MCF 10A (cell line): Measurements from ENCODE around the gene EXOC3. TPM values are rescaled to one million over a fixed set of nuclear protein-coding genes. Genes with fewer than 3 reads are reported as not detected.

ENCODE experiments used
- BruUV-seq: library from RNA; stranded (reverse); fragments of 400-500 nt; replicated peaks from 2 replicates; lab custom pipeline; 2021; lab: Mats Ljungman, UMichigan
- CTCF ChIA-PET: fragments of 300-600 bp; sonication (Branson Sonifier 250); formaldehyde crosslinking; extraction: SDS; loops from one replicate; lab custom pipeline; 2021; ENCODE audit warnings: antibody characterized with exemption, inconsistent platforms; lab: Yijun Ruan, JAX
- POLR2A ChIA-PET: fragments of 300-600, 350-650 bp; sonication (Branson Sonifier 250); formaldehyde crosslinking; extraction: SDS; loops from one replicate; lab custom pipeline; 2020; ENCODE audit warnings: antibody characterized with exemption, inconsistent platforms; lab: Yijun Ruan, JAX
- DNase-seq: peaks from one replicate; pipeline ENCODE4 v3.0.0-alpha.2; 2018; ENCODE audit not compliant: unreplicated experiment
- H3K27ac Mint-ChIP-seq: one replicate; pipeline ENCODE4 v1.8.0; 2022; ENCODE audit warnings: mild to moderate bottlenecking, low read depth, mixed read lengths; ENCODE audit not compliant: unreplicated experiment
- H3K27me3 Mint-ChIP-seq: one replicate; pipeline ENCODE4 v1.8.0; 2022; ENCODE audit warnings: mixed read lengths; ENCODE audit not compliant: insufficient read depth, unreplicated experiment
- H3K36me3 Mint-ChIP-seq: one replicate; pipeline ENCODE4 v1.8.0; 2022; ENCODE audit warnings: mild to moderate bottlenecking, moderate library complexity, mixed read lengths; ENCODE audit not compliant: insufficient read depth, unreplicated experiment
- H3K4me1 Mint-ChIP-seq: one replicate; pipeline ENCODE4 v1.8.0; 2022; ENCODE audit warnings: mixed read lengths; ENCODE audit not compliant: insufficient read depth, unreplicated experiment
- H3K4me3 Mint-ChIP-seq: one replicate; pipeline ENCODE4 v1.8.0; 2022; ENCODE audit warnings: mild to moderate bottlenecking, moderate library complexity, mixed read lengths; ENCODE audit not compliant: unreplicated experiment
- H3K9me3 Mint-ChIP-seq: one replicate; pipeline ENCODE4 v1.8.0; 2022; ENCODE audit warnings: mixed read lengths; ENCODE audit not compliant: unreplicated experiment
- CTCF ChIP-seq: fragments of 200-600 bp; IDR thresholded peaks from one replicate; pipeline ENCODE4 v1.8.0; 2022; ENCODE audit warnings: antibody characterized with exemption, mild to moderate bottlenecking; ENCODE audit not compliant: unreplicated experiment
- intact Hi-C: fragments of 100-400 bp; cut with micrococcal nuclease; formaldehyde crosslinking; loops from 2 replicates; pipeline ENCODE4 v1.14.1; 2022
- total RNA-seq: library from RNA; stranded (reverse); gene quantifications from 2 replicates; pipeline ENCODE4 v1.2.3, GENCODE V29; 2022

The EXOC3 gene
- total RNA-seq, 1 experiment from 2014 or later: 44.1 TPM

GRCh38 chr5:421901-422300, 21.1 kb upstream of the EXOC3 start:
- H3K27ac Mint-ChIP-seq: no peak overlapping the region
- no peaks in the 10 kb centered on the region for H3K27me3 Mint-ChIP-seq

GRCh38 chr5:422323-423232, 20.4 kb upstream of the EXOC3 start:
- no peak overlapping the region for H3K27ac Mint-ChIP-seq
- BruUV-seq: no TSS peak
- H3K36me3 Mint-ChIP-seq: no peaks in the 10 kb centered on the region
- no peak overlapping the region for H3K4me3 Mint-ChIP-seq
- no peak for TF ChIP-seq CTCF
- peaks cover 14% of the 10 kb centered on the region for H3K9me3 Mint-ChIP-seq
- intact Hi-C loops: no loop called here
- ChIA-PET CTCF (interaction anchor here (0.7 to 0.8 kb wide), 2 partner anchors 24 to 72 kb away, joined by 3 read pairs; no protein-coding TSS in a partner anchor), POLR2A (no interaction called here)
- no peaks in the 10 kb centered on the region for H3K27me3 Mint-ChIP-seq
- DNase-seq: no peak
- H3K4me1 Mint-ChIP-seq: peaks cover 10% of the 10 kb centered on the region

More at GRCh38 chr5:421901-422300, 21.1 kb upstream of the EXOC3 start:
- DNase-seq: no peak
- H3K36me3 Mint-ChIP-seq: no peaks in the 10 kb centered on the region
- no peak overlapping the region for H3K4me3 Mint-ChIP-seq
- no TSS peak for BruUV-seq
- H3K4me1 Mint-ChIP-seq: peaks cover 10% of the 10 kb centered on the region
- ChIA-PET CTCF (no interaction called here), POLR2A (no interaction called here)
- H3K9me3 Mint-ChIP-seq: peaks cover 12% of the 10 kb centered on the region
- TF ChIP-seq CTCF: no peak
- intact Hi-C loops: no loop called here

DNA sequence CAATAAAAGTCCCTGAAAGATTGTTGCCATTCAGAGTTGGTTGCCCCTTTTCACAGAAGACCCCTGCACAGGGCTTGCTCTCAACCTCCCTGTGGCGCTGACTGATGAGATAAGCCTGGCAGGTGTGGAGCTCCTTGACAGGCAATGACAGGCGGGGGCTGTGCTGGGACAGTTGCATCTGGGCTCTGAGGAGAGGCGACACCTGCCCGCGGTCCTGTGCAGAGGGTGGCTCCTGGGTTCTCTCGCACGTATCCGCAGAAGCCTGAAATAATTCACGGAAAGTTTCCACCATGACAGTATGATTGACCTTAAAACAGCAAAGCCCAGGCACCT, 19.8 kb upstream of the EXOC3 start:
- POLR2A ChIA-PET: no interaction called here
- H3K4me1 Mint-ChIP-seq: peaks cover 10% of the 10 kb centered on the region
- no peak overlapping the region for H3K4me3 Mint-ChIP-seq
- no TSS peak for BruUV-seq
- H3K9me3 Mint-ChIP-seq: peaks cover 14% of the 10 kb centered on the region
- TF ChIP-seq CTCF: no peak
- no peak for DNase-seq
- intact Hi-C loops: no loop called here
- no peaks in the 10 kb centered on the region for H3K36me3 Mint-ChIP-seq
- H3K27me3 Mint-ChIP-seq: no peaks in the 10 kb centered on the region
- CTCF ChIA-PET: interaction anchor here (0.7 to 0.8 kb wide), 2 partner anchors 23 to 73 kb away, joined by 3 read pairs; no protein-coding TSS in a partner anchor
- no peak overlapping the region for H3K27ac Mint-ChIP-seq

DNA sequence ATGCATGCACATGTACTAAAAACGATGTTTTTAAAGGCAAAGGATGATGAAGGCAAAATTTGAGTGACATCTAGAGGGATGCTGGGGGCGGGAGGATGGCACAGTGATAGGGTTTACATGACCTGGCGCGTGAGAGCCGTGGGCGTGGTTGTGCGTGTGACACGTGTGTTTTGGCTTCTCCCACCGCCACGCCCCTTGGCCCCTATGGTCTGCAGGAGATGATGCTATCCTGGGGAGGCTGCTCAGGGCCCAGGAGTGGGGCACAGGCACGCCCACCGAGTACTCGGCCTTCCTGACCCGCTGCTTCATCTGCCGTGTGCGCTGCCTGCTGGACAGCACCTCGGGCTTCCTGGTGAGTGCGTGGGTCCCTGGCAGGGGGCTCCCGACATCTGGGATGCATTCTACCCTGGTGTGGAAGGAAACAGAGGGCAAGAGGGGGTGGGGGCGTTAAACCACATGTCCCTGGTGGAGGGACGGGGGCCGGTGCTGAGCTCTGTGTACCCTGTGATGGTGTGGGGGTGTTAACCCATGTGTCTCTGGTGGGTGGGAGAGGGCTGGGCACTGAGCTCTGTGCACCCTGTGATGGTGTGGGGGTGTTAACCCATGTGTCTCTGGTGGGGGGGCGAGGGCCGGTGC, 19.2 kb upstream of the EXOC3 start:
- peaks cover 14% of the 10 kb centered on the region for H3K9me3 Mint-ChIP-seq
- no TSS peak for BruUV-seq
- H3K4me1 Mint-ChIP-seq: peaks cover 10% of the 10 kb centered on the region
- ChIA-PET POLR2A (no interaction called here), CTCF (interaction anchor here (0.6 to 2.0 kb wide), 8 partner anchors 17 to 235 kb away, joined by 3 to 7 read pairs (median 3); no protein-coding TSS in a partner anchor)
- intact Hi-C loops: no loop called here
- TF ChIP-seq CTCF: no peak
- DNase-seq: no peak
- H3K36me3 Mint-ChIP-seq: no peaks in the 10 kb centered on the region
- no peaks in the 10 kb centered on the region for H3K27me3 Mint-ChIP-seq
- H3K4me3 Mint-ChIP-seq: no peak overlapping the region
- H3K27ac Mint-ChIP-seq: peak overlapping the region; percentile 63
